ENCODE measurements around the gene SMIM5. TPM values are rescaled to one million over a fixed set of nuclear protein-coding genes. Genes with fewer than 3 reads are reported as not detected.
A peak's percentile ranks its signal among the peaks of the same experiment; 100 is the strongest.

The SMIM5 gene
- total and polyA plus RNA-seq, 2 of the 13 experiments (the other 11 are each of a cell fraction or from before 2014, with no cell fraction given) = not detected

DNA sequence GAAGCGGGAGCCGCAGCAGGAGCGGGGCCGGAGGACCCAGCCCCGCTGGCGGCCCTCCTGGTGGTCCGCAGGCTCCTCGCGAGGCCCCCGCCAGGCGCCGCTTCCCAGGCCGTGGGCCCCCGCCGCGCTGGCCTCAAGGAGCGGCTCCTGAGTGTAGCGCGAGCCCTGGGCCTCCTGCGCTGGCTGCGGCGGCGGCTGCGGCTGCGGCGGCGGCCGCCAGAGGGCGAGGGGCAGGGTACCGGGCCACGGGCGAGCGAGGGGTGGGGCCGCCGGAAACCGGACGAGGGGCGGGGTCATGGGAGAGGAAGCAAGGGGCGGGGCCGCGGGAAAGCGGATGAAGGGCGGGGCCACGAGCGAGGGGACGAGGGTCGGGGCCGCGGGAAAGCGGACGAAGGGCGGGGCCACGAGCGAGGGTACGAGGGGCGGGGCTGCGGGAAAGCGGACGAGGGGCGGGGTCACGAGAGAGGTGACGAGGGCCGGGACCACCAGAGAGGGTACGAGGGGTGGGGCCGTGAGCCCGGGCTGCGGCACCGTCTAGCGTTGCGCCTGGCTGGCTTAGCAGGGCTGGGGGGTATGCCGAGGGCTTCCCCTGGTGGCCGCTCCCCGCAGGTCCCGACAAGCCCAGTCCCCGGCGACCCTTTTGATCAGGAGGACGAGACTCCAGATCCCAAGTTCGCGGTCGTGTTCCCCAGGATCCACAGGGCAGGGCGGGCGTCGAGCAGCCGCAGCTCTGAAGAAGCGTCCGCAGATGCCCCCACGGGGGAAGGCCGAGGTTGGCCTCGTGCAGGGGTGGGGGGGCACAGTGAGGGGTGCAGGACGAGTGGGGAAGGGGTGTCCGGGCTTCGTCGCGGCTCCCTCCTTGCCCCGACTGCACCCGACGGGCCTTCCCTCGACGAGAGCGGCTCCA, 44.0 kb upstream of the SMIM5 start (continued):
- TF ChIP-seq NFIB (CRISPR knock-in tag; IDR thresholded peaks at IDR 0.05; ENCODE audit: borderline replicate concordance) (no peak), ATF1 (CRISPR knock-in tag; IDR thresholded peaks at IDR 0.05) (no peak), ZBTB38 (CRISPR knock-in tag; IDR thresholded peaks at IDR 0.05) (peak; percentile 95; the same call in 1 of the 2 replicates), FOSL2 (CRISPR knock-in tag; IDR thresholded peaks at IDR 0.05) (no peak; the same call in 1 of the 2 replicates), ZSCAN29 (CRISPR knock-in tag; conservative IDR thresholded peaks at IDR 0.05) (no peak), NR2F6 (IDR thresholded peaks at IDR 0.05) (no peak), NR2F6 (CRISPR knock-in tag; IDR thresholded peaks at IDR 0.05) (peak; percentile 48; the same call in 1 of the 2 replicates)
- TF ChIP-seq, protein P1, sequence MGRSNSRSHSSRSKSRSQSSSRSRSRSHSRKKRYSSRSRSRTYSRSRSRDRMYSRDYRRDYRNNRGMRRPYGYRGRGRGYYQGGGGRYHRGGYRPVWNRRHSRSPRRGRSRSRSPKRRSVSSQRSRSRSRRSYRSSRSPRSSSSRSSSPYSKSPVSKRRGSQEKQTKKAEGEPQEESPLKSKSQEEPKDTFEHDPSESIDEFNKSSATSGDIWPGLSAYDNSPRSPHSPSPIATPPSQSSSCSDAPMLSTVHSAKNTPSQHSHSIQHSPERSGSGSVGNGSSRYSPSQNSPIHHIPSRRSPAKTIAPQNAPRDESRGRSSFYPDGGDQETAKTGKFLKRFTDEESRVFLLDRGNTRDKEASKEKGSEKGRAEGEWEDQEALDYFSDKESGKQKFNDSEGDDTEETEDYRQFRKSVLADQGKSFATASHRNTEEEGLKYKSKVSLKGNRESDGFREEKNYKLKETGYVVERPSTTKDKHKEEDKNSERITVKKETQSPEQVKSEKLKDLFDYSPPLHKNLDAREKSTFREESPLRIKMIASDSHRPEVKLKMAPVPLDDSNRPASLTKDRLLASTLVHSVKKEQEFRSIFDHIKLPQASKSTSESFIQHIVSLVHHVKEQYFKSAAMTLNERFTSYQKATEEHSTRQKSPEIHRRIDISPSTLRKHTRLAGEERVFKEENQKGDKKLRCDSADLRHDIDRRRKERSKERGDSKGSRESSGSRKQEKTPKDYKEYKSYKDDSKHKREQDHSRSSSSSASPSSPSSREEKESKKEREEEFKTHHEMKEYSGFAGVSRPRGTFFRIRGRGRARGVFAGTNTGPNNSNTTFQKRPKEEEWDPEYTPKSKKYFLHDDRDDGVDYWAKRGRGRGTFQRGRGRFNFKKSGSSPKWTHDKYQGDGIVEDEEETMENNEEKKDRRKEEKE (IDR thresholded peaks at IDR 0.05) = no peak
- TF ChIP-seq, protein P2, sequence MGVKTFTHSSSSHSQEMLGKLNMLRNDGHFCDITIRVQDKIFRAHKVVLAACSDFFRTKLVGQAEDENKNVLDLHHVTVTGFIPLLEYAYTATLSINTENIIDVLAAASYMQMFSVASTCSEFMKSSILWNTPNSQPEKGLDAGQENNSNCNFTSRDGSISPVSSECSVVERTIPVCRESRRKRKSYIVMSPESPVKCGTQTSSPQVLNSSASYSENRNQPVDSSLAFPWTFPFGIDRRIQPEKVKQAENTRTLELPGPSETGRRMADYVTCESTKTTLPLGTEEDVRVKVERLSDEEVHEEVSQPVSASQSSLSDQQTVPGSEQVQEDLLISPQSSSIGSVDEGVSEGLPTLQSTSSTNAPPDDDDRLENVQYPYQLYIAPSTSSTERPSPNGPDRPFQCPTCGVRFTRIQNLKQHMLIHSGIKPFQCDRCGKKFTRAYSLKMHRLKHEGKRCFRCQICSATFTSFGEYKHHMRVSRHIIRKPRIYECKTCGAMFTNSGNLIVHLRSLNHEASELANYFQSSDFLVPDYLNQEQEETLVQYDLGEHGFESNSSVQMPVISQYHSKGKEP (CRISPR knock-in tag; IDR thresholded peaks at IDR 0.05) = no peak
- TF ChIP-seq, protein P3, sequence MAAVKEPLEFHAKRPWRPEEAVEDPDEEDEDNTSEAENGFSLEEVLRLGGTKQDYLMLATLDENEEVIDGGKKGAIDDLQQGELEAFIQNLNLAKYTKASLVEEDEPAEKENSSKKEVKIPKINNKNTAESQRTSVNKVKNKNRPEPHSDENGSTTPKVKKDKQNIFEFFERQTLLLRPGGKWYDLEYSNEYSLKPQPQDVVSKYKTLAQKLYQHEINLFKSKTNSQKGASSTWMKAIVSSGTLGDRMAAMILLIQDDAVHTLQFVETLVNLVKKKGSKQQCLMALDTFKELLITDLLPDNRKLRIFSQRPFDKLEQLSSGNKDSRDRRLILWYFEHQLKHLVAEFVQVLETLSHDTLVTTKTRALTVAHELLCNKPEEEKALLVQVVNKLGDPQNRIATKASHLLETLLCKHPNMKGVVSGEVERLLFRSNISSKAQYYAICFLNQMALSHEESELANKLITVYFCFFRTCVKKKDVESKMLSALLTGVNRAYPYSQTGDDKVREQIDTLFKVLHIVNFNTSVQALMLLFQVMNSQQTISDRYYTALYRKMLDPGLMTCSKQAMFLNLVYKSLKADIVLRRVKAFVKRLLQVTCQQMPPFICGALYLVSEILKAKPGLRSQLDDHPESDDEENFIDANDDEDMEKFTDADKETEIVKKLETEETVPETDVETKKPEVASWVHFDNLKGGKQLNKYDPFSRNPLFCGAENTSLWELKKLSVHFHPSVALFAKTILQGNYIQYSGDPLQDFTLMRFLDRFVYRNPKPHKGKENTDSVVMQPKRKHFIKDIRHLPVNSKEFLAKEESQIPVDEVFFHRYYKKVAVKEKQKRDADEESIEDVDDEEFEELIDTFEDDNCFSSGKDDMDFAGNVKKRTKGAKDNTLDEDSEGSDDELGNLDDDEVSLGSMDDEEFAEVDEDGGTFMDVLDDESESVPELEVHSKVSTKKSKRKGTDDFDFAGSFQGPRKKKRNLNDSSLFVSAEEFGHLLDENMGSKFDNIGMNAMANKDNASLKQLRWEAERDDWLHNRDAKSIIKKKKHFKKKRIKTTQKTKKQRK (IDR thresholded peaks at IDR 0.05; ENCODE audit: low read length) = no peak
- TF ChIP-seq, protein P4, sequence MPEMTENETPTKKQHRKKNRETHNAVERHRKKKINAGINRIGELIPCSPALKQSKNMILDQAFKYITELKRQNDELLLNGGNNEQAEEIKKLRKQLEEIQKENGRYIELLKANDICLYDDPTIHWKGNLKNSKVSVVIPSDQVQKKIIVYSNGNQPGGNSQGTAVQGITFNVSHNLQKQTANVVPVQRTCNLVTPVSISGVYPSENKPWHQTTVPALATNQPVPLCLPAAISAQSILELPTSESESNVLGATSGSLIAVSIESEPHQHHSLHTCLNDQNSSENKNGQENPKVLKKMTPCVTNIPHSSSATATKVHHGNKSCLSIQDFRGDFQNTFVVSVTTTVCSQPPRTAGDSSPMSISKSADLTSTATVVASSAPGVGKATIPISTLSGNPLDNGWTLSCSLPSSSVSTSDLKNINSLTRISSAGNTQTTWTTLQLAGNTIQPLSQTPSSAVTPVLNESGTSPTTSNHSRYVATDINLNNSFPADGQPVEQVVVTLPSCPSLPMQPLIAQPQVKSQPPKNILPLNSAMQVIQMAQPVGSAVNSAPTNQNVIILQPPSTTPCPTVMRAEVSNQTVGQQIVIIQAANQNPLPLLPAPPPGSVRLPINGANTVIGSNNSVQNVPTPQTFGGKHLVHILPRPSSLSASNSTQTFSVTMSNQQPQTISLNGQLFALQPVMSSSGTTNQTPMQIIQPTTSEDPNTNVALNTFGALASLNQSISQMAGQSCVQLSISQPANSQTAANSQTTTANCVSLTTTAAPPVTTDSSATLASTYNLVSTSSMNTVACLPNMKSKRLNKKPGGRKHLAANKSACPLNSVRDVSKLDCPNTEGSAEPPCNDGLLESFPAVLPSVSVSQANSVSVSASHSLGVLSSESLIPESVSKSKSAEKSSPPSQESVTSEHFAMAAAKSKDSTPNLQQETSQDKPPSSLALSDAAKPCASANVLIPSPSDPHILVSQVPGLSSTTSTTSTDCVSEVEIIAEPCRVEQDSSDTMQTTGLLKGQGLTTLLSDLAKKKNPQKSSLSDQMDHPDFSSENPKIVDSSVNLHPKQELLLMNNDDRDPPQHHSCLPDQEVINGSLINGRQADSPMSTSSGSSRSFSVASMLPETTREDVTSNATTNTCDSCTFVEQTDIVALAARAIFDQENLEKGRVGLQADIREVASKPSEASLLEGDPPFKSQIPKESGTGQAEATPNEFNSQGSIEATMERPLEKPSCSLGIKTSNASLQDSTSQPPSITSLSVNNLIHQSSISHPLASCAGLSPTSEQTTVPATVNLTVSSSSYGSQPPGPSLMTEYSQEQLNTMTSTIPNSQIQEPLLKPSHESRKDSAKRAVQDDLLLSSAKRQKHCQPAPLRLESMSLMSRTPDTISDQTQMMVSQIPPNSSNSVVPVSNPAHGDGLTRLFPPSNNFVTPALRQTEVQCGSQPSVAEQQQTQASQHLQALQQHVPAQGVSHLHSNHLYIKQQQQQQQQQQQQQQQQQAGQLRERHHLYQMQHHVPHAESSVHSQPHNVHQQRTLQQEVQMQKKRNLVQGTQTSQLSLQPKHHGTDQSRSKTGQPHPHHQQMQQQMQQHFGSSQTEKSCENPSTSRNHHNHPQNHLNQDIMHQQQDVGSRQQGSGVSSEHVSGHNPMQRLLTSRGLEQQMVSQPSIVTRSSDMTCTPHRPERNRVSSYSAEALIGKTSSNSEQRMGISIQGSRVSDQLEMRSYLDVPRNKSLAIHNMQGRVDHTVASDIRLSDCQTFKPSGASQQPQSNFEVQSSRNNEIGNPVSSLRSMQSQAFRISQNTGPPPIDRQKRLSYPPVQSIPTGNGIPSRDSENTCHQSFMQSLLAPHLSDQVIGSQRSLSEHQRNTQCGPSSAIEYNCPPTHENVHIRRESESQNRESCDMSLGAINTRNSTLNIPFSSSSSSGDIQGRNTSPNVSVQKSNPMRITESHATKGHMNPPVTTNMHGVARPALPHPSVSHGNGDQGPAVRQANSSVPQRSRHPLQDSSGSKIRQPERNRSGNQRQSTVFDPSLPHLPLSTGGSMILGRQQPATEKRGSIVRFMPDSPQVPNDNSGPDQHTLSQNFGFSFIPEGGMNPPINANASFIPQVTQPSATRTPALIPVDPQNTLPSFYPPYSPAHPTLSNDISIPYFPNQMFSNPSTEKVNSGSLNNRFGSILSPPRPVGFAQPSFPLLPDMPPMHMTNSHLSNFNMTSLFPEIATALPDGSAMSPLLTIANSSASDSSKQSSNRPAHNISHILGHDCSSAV (CRISPR knock-in tag; IDR thresholded peaks at IDR 0.05; ENCODE audit: borderline replicate concordance) = no peak

All from HepG2 (cell line).